Medulla oblongata (tissue), 1 donor: ENCODE data around the gene GTF3C2.
"Not testable (repeated sequence)": the region's sequence is repeated elsewhere in the genome, so short reads cannot be mapped to it uniquely, and the experiment has no call there.

Source experiments
- DNase-seq: peaks from one replicate; pipeline ENCODE4 v3.0.0-alpha.2; 2015; ENCODE audit errors: extremely low spot score

GTF3C2 gene

DNA sequence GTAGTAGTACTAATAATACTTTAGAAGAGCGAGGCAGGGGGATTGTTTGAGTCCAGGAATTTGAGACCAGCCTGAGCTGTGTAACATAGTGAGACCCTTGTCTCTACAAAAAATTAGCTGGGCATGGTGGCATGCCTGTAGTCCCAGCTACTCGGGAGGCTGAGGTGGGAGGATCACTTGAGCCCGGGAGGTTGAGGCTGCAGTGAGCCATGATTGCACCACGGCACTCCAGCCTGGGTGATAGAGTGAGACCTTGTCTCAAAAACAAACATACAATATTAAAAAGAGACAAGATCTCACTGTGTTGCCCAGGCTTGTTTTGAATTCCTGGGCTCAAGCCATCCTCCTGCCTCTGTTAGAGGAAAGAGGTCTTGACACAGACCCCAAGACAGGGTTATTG is 56.0 kb downstream of the GTF3C2 start:
- DNase-seq: not testable (repeated sequence)

DNA sequence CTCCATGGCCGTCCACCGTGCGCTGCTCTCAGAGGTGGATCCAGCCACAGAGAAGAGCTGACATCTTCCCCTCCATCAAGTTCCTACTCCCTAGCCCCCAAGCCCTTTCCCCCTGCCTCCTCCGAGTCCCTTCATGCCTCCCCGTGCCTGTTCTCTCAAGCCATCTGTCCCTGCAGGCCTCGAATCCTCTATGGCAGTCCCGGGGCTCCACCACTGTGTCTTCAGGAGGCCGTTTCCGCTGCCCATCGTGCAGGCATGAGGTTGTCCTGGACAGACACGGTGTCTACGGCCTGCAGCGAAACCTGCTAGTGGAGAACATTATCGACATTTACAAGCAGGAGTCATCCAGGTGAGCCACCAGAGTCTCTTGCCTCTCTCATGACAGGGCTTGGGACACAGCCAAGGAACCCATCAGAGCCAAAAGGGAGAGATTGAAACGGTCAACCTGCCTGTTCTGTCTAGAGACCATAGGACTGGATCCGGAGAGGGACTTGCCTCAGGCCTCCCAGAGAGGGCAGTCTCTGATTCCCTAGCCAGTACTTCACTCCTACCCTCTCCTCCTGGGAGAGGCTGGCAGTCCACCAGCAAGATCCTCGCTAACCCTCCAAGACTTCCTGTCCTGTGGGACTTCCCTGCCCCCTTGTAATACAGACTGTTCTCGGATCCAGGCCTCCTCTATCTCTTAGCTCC is 58.0 kb downstream of the GTF3C2 start:
- no peak for DNase-seq

- DNase-seq: no peak
These were observed 59.4 kb downstream of the GTF3C2 start for GRCh38 chr2:27297195-27297594.

DNA sequence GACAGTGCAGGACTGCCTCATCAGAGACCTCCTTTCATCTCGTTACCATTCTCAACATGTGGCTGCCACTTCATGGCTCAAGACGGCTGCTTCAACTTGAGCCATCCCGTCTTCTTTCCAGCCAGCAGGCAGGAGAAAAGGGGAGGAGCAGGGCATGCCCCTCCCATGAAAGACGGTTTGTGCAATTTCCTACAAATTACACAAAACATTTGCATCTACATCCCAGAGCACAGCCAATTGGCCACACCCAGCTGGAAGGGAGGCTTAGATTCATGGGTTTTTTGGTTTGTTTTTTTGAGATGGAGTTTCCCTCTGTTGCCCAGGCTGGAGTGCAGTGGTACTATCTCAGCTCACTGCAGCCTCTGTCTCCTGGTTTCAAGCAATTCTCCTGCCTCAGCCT is 60.1 kb downstream of the GTF3C2 start:
- DNase-seq: no peak

DNA sequence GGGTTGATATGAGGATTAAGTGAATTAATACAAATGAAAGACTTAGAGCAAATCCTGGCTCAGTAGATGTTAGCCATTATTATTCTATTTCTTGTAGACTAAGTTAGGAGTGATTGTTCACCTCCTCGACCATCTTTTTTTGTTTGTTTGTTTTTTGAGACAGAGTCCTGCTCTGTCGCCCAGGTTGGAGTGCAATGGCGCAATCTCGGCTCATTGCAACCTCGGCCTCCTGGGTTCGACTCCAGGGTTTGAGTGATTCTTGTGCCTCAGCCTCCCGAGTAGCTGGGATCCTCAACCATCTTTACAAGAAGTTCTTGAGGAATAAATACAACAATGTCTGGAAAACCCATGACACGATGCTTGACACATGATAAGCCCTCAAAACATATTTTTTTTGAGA is 61.6 kb downstream of the GTF3C2 start:
- no peak for DNase-seq

DNA sequence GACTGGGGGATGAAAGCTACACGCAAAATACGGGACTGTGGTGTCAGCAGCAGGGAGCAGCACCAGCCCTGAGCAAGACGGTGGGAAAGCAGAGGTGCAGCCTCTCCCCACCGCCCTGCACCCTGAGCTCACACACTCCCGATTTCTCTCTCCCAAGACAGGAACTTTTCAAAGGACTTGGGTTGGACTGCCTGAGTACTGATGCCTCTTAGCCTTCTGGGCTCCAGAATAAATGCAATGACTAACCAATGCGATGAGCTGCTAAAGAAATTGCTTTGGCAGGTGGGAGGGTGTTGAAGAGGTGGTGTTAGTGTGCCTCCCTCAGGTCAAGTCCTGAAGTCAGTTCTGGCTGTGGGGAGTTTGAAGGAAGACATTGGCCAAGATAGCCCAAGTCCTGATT is 64.7 kb downstream of the GTF3C2 start:
- no peak for DNase-seq

DNA sequence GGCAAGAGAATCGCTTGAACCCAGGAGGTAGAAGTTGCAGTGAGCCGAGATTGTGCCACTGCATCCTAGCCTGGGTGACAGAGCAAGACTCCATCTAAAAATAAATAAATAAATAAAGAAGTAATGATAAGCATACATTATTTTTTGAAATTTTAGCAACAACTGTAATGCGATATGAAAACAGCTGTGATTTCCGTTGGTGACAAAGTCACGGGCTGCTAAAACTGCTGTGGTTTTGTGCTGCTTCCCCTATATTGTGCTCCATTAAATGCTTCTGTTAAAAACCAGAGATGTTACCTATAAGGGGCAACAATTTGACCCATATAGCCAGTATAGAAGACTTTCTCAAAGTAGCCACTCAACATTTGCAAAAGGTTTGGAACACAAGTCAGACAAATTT is 66.0 kb downstream of the GTF3C2 start:
- DNase-seq: no peak

DNA sequence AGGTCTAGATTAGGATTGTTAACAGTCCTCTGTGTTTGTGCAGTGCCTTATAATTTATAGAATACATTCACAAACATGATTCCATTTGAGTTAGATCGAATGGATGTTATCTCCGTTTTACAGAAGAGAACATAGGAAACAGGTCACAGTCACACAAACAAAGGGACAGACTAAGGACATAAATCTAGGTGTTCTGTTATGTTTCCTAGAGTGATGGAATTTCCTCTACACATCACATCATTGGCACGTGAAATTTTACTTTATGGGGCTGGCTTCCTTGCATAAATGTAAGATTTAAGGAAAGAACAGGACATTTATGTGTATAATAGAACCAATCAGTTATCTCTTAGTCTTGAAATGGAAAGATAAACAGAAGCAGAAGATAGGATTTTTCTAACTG is 68.0 kb downstream of the GTF3C2 start:
- DNase-seq: no peak

- no peak for DNase-seq
These were observed 71.1 kb downstream of the GTF3C2 start for GRCh38 chr2:27285481-27285880.

DNA sequence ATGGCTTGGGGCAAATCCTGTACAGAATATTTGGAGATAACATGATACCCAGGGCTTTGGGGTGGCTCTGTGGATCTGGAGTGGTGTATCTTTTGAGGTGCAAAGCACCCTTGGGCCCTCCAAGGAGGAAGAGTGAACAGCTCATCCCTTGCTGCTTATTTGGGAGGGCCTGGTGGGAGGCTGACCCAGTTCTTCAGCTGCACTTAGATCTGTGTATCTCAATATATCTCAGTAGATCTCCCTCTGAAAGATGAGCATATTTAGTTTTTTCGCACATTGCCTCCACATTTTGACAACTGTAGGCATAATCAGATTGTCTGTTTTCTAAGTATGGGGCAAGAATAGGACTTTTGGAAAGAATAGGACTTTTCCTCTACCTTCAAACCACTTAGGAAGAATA is 71.6 kb downstream of the GTF3C2 start:
- no peak for DNase-seq

DNA sequence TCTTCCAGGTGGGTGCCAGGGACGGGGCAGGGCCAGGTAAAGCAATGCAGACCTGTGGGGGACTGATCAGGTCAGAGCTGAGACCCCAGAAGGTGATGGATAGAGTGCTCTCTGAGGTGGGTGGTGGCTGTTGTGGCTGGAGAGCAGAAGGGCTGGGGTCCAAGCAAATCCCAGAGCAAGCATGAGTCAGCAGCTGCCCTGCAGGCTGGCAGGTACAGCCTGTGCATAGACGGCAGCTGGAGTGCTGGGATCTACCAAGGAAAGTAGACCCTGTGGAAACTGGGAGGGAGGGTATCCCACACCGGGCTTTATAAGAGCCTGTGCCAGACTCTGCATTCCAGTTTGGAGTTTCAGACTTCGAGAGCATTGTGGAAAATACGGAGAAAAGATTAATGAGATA is 73.7 kb downstream of the GTF3C2 start:
- no peak for DNase-seq

- DNase-seq: no peak
These were observed 74.6 kb downstream of the GTF3C2 start, which contains the start of gene TRIM54 for GRCh38 chr2:27281855-27282559. TRIM54 (plus strand) TSS chr2:27282429; CDS start chr2:27282732, 303 bp downstream.

GRCh38 chr2:27281442-27281841 is 75.1 kb downstream of the GTF3C2 start:
- DNase-seq: no peak

- DNase-seq: no peak
These were observed 75.7 kb downstream of the GTF3C2 start for GRCh38 chr2:27280826-27281225.

DNA sequence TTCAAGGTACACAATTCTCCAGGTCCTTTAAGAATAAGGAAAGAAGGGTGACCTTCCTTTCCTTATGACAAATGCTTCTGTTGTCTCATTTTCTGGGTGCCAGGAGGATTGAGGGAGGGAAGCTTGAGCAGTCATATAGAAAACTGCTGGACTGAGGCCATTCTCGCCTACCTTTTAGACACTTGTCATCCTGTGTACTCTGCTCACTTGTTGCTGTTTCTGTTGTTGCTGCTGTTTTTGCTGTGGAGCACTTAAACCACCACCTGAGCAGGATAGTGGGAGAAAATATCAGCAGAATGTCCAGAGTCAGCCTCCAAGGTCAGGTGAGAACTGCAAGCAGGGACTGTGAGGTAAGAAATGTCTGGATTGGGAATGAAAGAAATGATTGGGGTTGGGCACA is 78.6 kb downstream of the GTF3C2 start:
- DNase-seq: no peak
